ENCODE results near the gene NMNAT2. TPM values are rescaled to one million over a fixed set of nuclear protein-coding genes. Genes with fewer than 3 reads are reported as not detected.
A peak's percentile ranks its signal among the peaks of the same experiment; 100 is the strongest.

The NMNAT2 gene
- polyA plus RNA-seq, 3 donors = 0.22 to 0.43 TPM; not detected in 1

DNA sequence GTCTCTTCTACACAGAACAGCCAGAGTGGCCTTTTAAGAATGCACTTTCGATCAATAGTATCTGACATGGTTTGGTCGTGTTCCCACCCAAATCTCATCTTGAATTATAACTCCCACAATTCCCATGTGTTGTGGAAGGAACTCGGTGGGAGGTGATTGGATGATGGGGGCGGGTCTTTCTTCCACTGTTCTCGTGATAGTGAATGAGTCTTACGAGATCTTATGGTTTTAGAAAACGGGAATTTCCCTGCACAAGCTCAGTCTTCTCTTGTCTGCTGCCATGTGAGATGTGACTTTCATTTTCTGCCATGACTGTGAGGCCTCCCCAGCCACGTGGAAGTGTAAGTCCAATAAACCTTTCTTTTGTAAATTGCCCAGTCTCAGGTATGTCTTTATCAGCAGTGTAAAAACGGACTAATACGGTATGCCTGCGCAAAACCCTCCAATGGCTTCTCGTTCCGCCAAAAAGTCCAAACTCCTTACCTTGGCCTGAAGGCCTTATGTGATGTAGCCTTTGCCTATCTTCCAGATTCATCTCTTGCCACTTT, 31.1 kb upstream of the NMNAT2 start:
- H4K20me1 ChIP-seq (ENCODE audit: insufficient read depth, low read length) = no peaks in the 10 kb centered on the region
- TF ChIP-seq, protein P1, sequence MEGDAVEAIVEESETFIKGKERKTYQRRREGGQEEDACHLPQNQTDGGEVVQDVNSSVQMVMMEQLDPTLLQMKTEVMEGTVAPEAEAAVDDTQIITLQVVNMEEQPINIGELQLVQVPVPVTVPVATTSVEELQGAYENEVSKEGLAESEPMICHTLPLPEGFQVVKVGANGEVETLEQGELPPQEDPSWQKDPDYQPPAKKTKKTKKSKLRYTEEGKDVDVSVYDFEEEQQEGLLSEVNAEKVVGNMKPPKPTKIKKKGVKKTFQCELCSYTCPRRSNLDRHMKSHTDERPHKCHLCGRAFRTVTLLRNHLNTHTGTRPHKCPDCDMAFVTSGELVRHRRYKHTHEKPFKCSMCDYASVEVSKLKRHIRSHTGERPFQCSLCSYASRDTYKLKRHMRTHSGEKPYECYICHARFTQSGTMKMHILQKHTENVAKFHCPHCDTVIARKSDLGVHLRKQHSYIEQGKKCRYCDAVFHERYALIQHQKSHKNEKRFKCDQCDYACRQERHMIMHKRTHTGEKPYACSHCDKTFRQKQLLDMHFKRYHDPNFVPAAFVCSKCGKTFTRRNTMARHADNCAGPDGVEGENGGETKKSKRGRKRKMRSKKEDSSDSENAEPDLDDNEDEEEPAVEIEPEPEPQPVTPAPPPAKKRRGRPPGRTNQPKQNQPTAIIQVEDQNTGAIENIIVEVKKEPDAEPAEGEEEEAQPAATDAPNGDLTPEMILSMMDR (IDR thresholded peaks at IDR 0.05) = no peak
- H3K27me3 ChIP-seq (ENCODE audit: control insufficient read depth in 2 of 2, insufficient read depth in 2 of 2, low read length in 2 of 2) = peaks cover 0 to 2% of the 10 kb centered on the region in 2 donors
- H3K36me3 ChIP-seq (replicated peaks in 1 of 2; ENCODE audit: control insufficient read depth in 1 of 2, insufficient read depth in 2 of 2, low read length in 2 of 2) = no peaks in the 10 kb centered on the region
- no peaks in the 10 kb centered on the region for H3K4me1 Mint-ChIP-seq
- peaks cover 0 to 3% (median 0%) of the 10 kb centered on the region in 7 donors for H3K9me3 Mint-ChIP-seq
- H2AFZ ChIP-seq (ENCODE audit: insufficient read depth, low read depth, low read length, poor library complexity, severe bottlenecking) = no peak overlapping the region
- H3K27ac ChIP-seq (ENCODE audit: low read depth in 1 of 2, low read length in 2 of 2) = no peak overlapping the region
- no peak for DNase-seq
- no peaks in the 10 kb centered on the region for H3K36me3 Mint-ChIP-seq
- H3K9ac ChIP-seq (ENCODE audit: insufficient read depth, low read length, poor library complexity, severe bottlenecking) = no peak overlapping the region
- no peak overlapping the region for H3K27ac Mint-ChIP-seq
- H3K79me2 ChIP-seq (ENCODE audit: insufficient read depth, low read length) = no peaks in the 10 kb centered on the region
- no peaks in the 10 kb centered on the region for H3K9me3 ChIP-seq (replicated peaks in 1 of 2; ENCODE audit: control insufficient read depth in 1 of 2, insufficient read depth in 1 of 2, low read length in 2 of 2)
- H3K4me1 ChIP-seq (ENCODE audit: control insufficient read depth in 1 of 2, insufficient read depth in 2 of 2, low read length in 2 of 2) = no peaks in the 10 kb centered on the region
- H3K4me3 Mint-ChIP-seq = no peak overlapping the region
- intact Hi-C loops (cut with micrococcal nuclease) = no loop called here
- no peak overlapping the region for H3K4me3 ChIP-seq (replicated peaks in 1 of 3; ENCODE audit: low read depth in 2 of 3, low read length in 3 of 3)
- WGBS (ENCODE audit: insufficient coverage) = 90% methylated on average over 6 of the region's 13 CpGs
- H3K4me2 ChIP-seq (replicated peaks; ENCODE audit: extremely low read depth, low read length, poor library complexity, severe bottlenecking) = no peak overlapping the region
- H3K27me3 Mint-ChIP-seq (ENCODE audit: low read depth in 3 of 3) = peaks cover 0 to 7% (median 5%) of the 10 kb centered on the region in 3 donors

DNA sequence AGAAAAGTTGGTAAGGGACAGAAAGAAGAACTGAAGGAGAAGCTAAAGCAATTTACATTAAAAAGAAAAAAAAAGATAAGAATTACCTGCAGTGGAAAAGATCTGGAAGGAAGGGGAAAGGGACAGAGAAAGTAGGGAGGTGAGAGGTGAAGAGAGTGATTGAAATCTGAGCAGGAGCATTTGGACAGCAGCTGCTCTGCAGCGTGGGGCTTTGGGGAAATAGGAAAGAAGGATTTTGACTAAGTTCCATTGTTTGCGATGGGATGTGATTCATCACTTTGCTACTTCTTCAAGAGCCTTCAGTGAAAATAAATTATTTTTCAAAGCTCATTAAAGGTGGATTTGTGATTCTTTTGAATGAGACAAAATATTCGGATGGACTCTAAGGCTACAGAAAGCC, 26.1 kb upstream of the NMNAT2 start:
- H3K9ac ChIP-seq (ENCODE audit: insufficient read depth, low read length, poor library complexity, severe bottlenecking) = no peak overlapping the region
- Mint-ChIP-seq H3K27me3 (ENCODE audit: low read depth in 3 of 3) (peaks cover 0 to 7% (median 4%) of the 10 kb centered on the region in 3 donors), H3K4me1 (no peaks in the 10 kb centered on the region), H3K9me3 (peaks cover 0 to 4% (median 0%) of the 10 kb centered on the region in 7 donors), H3K4me3 (no peak overlapping the region), H3K36me3 (no peaks in the 10 kb centered on the region), H3K27ac (peak overlapping the region in 2 of 7 donors; percentile 3 to 15)
- DNase-seq = no peak
- H3K4me1 ChIP-seq (ENCODE audit: control insufficient read depth in 1 of 2, insufficient read depth in 2 of 2, low read length in 2 of 2) = no peaks in the 10 kb centered on the region
- no CpG with 5 or more reads among the region's 3 CpGs for WGBS (ENCODE audit: insufficient coverage)
- H3K36me3 ChIP-seq (replicated peaks in 1 of 2; ENCODE audit: control insufficient read depth in 1 of 2, insufficient read depth in 2 of 2, low read length in 2 of 2) = no peaks in the 10 kb centered on the region
- H3K9me3 ChIP-seq (replicated peaks in 1 of 2; ENCODE audit: control insufficient read depth in 1 of 2, insufficient read depth in 1 of 2, low read length in 2 of 2) = no peaks in the 10 kb centered on the region
- H3K4me3 ChIP-seq (replicated peaks in 1 of 3; ENCODE audit: low read depth in 2 of 3, low read length in 3 of 3) = no peak overlapping the region
- H2AFZ ChIP-seq (ENCODE audit: insufficient read depth, low read depth, low read length, poor library complexity, severe bottlenecking) = no peak overlapping the region
- no peaks in the 10 kb centered on the region for H3K79me2 ChIP-seq (ENCODE audit: insufficient read depth, low read length)
- H3K4me2 ChIP-seq (replicated peaks; ENCODE audit: extremely low read depth, low read length, poor library complexity, severe bottlenecking) = no peak overlapping the region
- H4K20me1 ChIP-seq (ENCODE audit: insufficient read depth, low read length) = no peaks in the 10 kb centered on the region
- intact Hi-C loops (cut with micrococcal nuclease) = no loop called here
- TF ChIP-seq, protein P1 (IDR thresholded peaks at IDR 0.05) = no peak
- peaks cover 0 to 4% of the 10 kb centered on the region in 2 donors for H3K27me3 ChIP-seq (ENCODE audit: control insufficient read depth in 2 of 2, insufficient read depth in 2 of 2, low read length in 2 of 2)
- no peak overlapping the region for H3K27ac ChIP-seq (ENCODE audit: low read depth in 1 of 2, low read length in 2 of 2)

Measured in CD14-positive monocyte (primary cell).